Measurements from ENCODE around the gene AK5.

AK5 gene

GRCh38 chr1:77540501-77541161 is 258.8 kb downstream of the AK5 start:
- DNase-seq (ENCODE audit: insufficient read length, low spot score): peak; percentile 35
- FAIRE-seq: peak; percentile 27
- TF ChIP-seq POLR2A (IDR thresholded peaks at IDR 0.05; ENCODE audit: low read depth, low read length): no peak

GRCh38 chr1:77541162-77541545 is 259.3 kb downstream of the AK5 start:
- FAIRE-seq (no peak), DNase-seq (ENCODE audit: insufficient read length, low spot score) (no peak)
- TF ChIP-seq POLR2A (IDR thresholded peaks at IDR 0.05; ENCODE audit: low read depth, low read length): no peak

- TF ChIP-seq POLR2A (IDR thresholded peaks at IDR 0.05; ENCODE audit: low read depth, low read length): no peak
- DNase-seq (ENCODE audit: insufficient read length, low spot score): no peak
- no peak for FAIRE-seq
Observed at GRCh38 chr1:77542813-77543420, 261.1 kb downstream of the AK5 start.

GRCh38 chr1:77543822-77544448 is 262.1 kb downstream of the AK5 start:
- TF ChIP-seq POLR2A (IDR thresholded peaks at IDR 0.05; ENCODE audit: low read depth, low read length): no peak
- FAIRE-seq (no peak), DNase-seq (ENCODE audit: insufficient read length, low spot score) (no peak)

GRCh38 chr1:77544845-77545244 is 263.0 kb downstream of the AK5 start:
- no peak for FAIRE-seq
- TF ChIP-seq POLR2A (IDR thresholded peaks at IDR 0.05; ENCODE audit: low read depth, low read length): no peak

GRCh38 chr1:77545970-77546369 is 264.2 kb downstream of the AK5 start:
- DNase-seq (ENCODE audit: insufficient read length, low spot score) (no peak), FAIRE-seq (peak; percentile 86)
- TF ChIP-seq POLR2A (IDR thresholded peaks at IDR 0.05; ENCODE audit: low read depth, low read length): no peak

More at GRCh38 chr1:77544845-77545244, 263.0 kb downstream of the AK5 start:
- no peak for DNase-seq (ENCODE audit: insufficient read length, low spot score)

GRCh38 chr1:77546890-77547289 is 265.1 kb downstream of the AK5 start:
- TF ChIP-seq POLR2A (IDR thresholded peaks at IDR 0.05; ENCODE audit: low read depth, low read length): no peak
- FAIRE-seq (no peak), DNase-seq (ENCODE audit: insufficient read length, low spot score) (no peak)

- DNase-seq (ENCODE audit: insufficient read length, low spot score) (no peak), FAIRE-seq (no peak)
- no peak for TF ChIP-seq POLR2A (IDR thresholded peaks at IDR 0.05; ENCODE audit: low read depth, low read length)
Observed at GRCh38 chr1:77548285-77548684, 266.5 kb downstream of the AK5 start.

- FAIRE-seq: no peak
- DNase-seq (ENCODE audit: insufficient read length, low spot score): no peak
- TF ChIP-seq POLR2A (IDR thresholded peaks at IDR 0.05; ENCODE audit: low read depth, low read length): no peak
Observed at GRCh38 chr1:77550135-77550534, 268.3 kb downstream of the AK5 start.

- no peak for DNase-seq (ENCODE audit: insufficient read length, low spot score)
- FAIRE-seq: no peak
- no peak for TF ChIP-seq POLR2A (IDR thresholded peaks at IDR 0.05; ENCODE audit: low read depth, low read length)
Observed at GRCh38 chr1:77552626-77553025, 270.8 kb downstream of the AK5 start.

- DNase-seq (ENCODE audit: insufficient read length, low spot score) (no peak), FAIRE-seq (no peak)
- TF ChIP-seq POLR2A (IDR thresholded peaks at IDR 0.05; ENCODE audit: low read depth, low read length): no peak
Observed at GRCh38 chr1:77553568-77554291, 271.9 kb downstream of the AK5 start.

- DNase-seq (ENCODE audit: insufficient read length, low spot score) (no peak), FAIRE-seq (no peak)
- no peak for TF ChIP-seq POLR2A (IDR thresholded peaks at IDR 0.05; ENCODE audit: low read depth, low read length)
Observed at GRCh38 chr1:77556045-77556444, 274.2 kb downstream of the AK5 start.

GRCh38 chr1:77557053-77557452 is 275.2 kb downstream of the AK5 start:
- no peak for TF ChIP-seq POLR2A (IDR thresholded peaks at IDR 0.05; ENCODE audit: low read depth, low read length)
- no peak for DNase-seq (ENCODE audit: insufficient read length, low spot score)
- no peak for FAIRE-seq

GRCh38 chr1:77558591-77559164 is 276.9 kb downstream of the AK5 start:
- no peak for TF ChIP-seq POLR2A (IDR thresholded peaks at IDR 0.05; ENCODE audit: low read depth, low read length)
- DNase-seq (ENCODE audit: insufficient read length, low spot score) (no peak), FAIRE-seq (no peak)
